ENCODE measurements around the gene ERBB3.

The ERBB3 gene

DNA sequence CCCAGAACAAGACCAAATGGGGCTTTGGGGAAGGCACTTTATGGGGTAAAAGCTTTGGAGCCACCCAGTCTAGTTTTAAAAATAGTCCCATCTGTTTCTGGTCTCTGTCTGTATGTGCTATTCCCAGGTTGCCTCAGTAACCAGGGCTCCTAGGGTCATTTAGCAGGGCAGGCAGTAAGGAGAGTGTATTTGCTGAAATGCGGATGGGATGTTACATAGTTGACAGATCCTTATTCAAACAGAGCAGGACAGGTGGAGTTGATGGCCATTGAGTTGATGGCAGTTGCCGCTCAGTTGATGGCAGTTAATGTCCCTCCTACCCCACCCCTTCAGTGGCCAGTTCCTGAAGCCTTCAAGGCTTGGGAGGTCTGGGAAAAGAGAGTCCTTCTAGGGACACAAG is 42.7 kb downstream of the ERBB3 start:
- no peaks in the 10 kb centered on the region for H3K9me3 Mint-ChIP-seq
- peak overlapping the region in 1 of 2 donors; percentile 6 for H3K27ac Mint-ChIP-seq
- H3K27me3 Mint-ChIP-seq: no peaks in the 10 kb centered on the region
- DNase-seq (no peak), ATAC-seq (replicated peaks) (no peak)
- peaks cover 41 to 42% of the 10 kb centered on the region in 2 donors for H3K4me1 Mint-ChIP-seq (ENCODE audit: low read depth in 2 of 2)
- peaks cover 27% of the 10 kb centered on the region for H3K36me3 Mint-ChIP-seq (ENCODE audit: insufficient read depth)
- no peak overlapping the region for H3K4me3 Mint-ChIP-seq

GRCh38 chr12:56124133-56124532 is 44.2 kb downstream of the ERBB3 start:
- ATAC-seq (replicated peaks) (no peak), DNase-seq (no peak)
- Mint-ChIP-seq H3K4me1 (ENCODE audit: low read depth in 2 of 2) (peaks cover 38 to 39% of the 10 kb centered on the region in 2 donors), H3K27ac (peak overlapping the region; percentile 71 to 86), H3K4me3 (no peak overlapping the region), H3K36me3 (ENCODE audit: insufficient read depth) (peaks cover 30% of the 10 kb centered on the region), H3K27me3 (no peaks in the 10 kb centered on the region), H3K9me3 (no peaks in the 10 kb centered on the region)

GRCh38 chr12:56126732-56127239 is 46.8 kb downstream of the ERBB3 start:
- no peak for DNase-seq
- H3K27ac Mint-ChIP-seq: peak overlapping the region; percentile 97 to 98
- H3K9me3 Mint-ChIP-seq: no peaks in the 10 kb centered on the region

DNA sequence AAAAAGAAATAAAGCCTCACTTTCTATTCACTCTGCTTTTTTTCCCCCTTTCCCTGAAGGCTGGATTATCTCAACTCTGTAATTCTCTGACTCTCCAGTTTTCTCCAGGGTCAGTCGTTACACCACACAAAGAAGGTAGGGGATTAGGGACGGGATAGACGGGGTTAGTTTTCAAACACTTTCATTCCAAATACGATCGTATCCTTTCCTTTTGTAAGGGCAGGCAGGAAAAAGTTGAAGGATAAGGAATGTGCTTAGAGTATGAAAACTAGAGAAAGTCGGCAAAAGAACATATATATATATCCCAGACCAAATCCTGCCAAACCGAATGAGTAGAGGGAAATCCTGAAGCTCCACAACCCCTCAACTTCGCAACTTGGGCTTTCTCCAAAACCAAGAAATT is 47.5 kb downstream of the ERBB3 start:
- ATAC-seq (replicated peaks) (no peak), DNase-seq (no peak)
- H3K27me3 Mint-ChIP-seq: no peaks in the 10 kb centered on the region

More at GRCh38 chr12:56126732-56127239, 46.8 kb downstream of the ERBB3 start:
- Mint-ChIP-seq H3K4me3 (peak overlapping the region; percentile 98 to 99), H3K4me1 (ENCODE audit: low read depth in 2 of 2) (peaks cover 52 to 53% of the 10 kb centered on the region in 2 donors), H3K36me3 (ENCODE audit: insufficient read depth) (peaks cover 51% of the 10 kb centered on the region), H3K27me3 (no peaks in the 10 kb centered on the region)
- ATAC-seq (replicated peaks): no peak

GRCh38 chr12:56127888-56128669 is 48.1 kb downstream of the ERBB3 start, which contains the start of gene ESYT1:
Gene ESYT1, plus strand, starts transcription at chr12:56128267. Its CDS starts 53 bp downstream, at chr12:56128320.
- DNase-seq (peak; percentile 94 to 97 (median 95)), ATAC-seq (replicated peaks) (peak; percentile 84)
- H3K27ac Mint-ChIP-seq: peak within 1 kb of the TSS; percentile 97 to 98
- H3K4me3 Mint-ChIP-seq: peak within 1 kb of the TSS; percentile 98 to 99
- peaks cover 52 to 60% of the 10 kb centered on the region in 2 donors for H3K4me1 Mint-ChIP-seq (ENCODE audit: low read depth in 2 of 2)
- no peaks in the 10 kb centered on the region for H3K27me3 Mint-ChIP-seq
- no peaks in the 10 kb centered on the region for H3K9me3 Mint-ChIP-seq
- H3K36me3 Mint-ChIP-seq (ENCODE audit: insufficient read depth): peaks cover 55% of the 10 kb centered on the region

More for the DNA sequence above, 47.5 kb downstream of the ERBB3 start:
- Mint-ChIP-seq H3K4me1 (ENCODE audit: low read depth in 2 of 2) (peaks cover 52 to 59% of the 10 kb centered on the region in 2 donors), H3K36me3 (ENCODE audit: insufficient read depth) (peaks cover 53% of the 10 kb centered on the region), H3K27ac (peak overlapping the region; percentile 97 to 98), H3K9me3 (no peaks in the 10 kb centered on the region), H3K4me3 (peak overlapping the region; percentile 98 to 99)

- ATAC-seq (replicated peaks) (no peak), DNase-seq (peak in 1 of 3 experiments; percentile 35)
- H3K9me3 Mint-ChIP-seq: no peaks in the 10 kb centered on the region
- H3K4me3 Mint-ChIP-seq: peak overlapping the region; percentile 98 to 99
- H3K27me3 Mint-ChIP-seq: no peaks in the 10 kb centered on the region
- H3K4me1 Mint-ChIP-seq (ENCODE audit: low read depth in 2 of 2): peaks cover 50 to 59% of the 10 kb centered on the region in 2 donors
- peaks cover 57% of the 10 kb centered on the region for H3K36me3 Mint-ChIP-seq (ENCODE audit: insufficient read depth)
- peak overlapping the region; percentile 97 to 98 for H3K27ac Mint-ChIP-seq
Observed at GRCh38 chr12:56128670-56129205, 48.8 kb downstream of the ERBB3 start.

- peaks cover 64% of the 10 kb centered on the region for H3K36me3 Mint-ChIP-seq (ENCODE audit: insufficient read depth)
- H3K27ac Mint-ChIP-seq: peak overlapping the region; percentile 97 to 98
- no peaks in the 10 kb centered on the region for H3K27me3 Mint-ChIP-seq
- H3K9me3 Mint-ChIP-seq: no peaks in the 10 kb centered on the region
- peaks cover 44 to 55% of the 10 kb centered on the region in 2 donors for H3K4me1 Mint-ChIP-seq (ENCODE audit: low read depth in 2 of 2)
- peak; percentile 53 for ATAC-seq (replicated peaks)
- peak overlapping the region; percentile 98 to 99 for H3K4me3 Mint-ChIP-seq
- DNase-seq: peak; percentile 71 to 77 (median 77)
Observed at GRCh38 chr12:56129206-56129941, 49.4 kb downstream of the ERBB3 start.

- ATAC-seq (replicated peaks): no peak
- Mint-ChIP-seq H3K36me3 (ENCODE audit: insufficient read depth) (peaks cover 70% of the 10 kb centered on the region), H3K4me1 (ENCODE audit: low read depth in 2 of 2) (peaks cover 44 to 55% of the 10 kb centered on the region in 2 donors), H3K4me3 (peak overlapping the region; percentile 98 to 99), H3K27me3 (no peaks in the 10 kb centered on the region), H3K9me3 (no peaks in the 10 kb centered on the region), H3K27ac (peak overlapping the region; percentile 97 to 98)
- no peak for DNase-seq
Observed at GRCh38 chr12:56129942-56130495, 50.1 kb downstream of the ERBB3 start.

DNA sequence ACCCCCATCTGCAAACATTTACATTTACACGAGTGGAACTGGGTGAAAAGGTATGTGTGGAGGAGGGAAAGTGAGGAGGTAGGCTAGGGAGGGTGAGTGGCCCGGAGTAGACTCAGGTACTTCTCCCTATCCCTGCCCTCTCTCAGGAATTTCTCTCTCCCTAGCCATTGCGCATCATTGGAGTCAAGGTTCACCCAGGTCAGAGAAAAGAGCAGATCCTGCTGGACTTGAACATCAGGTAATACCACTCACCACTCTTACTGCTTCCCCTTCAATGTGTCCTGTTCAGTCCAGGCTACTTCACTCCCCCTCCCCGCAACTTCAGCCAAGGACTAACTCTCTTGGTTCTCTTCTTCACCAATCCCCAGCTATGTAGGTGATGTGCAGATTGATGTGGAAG is 50.9 kb downstream of the ERBB3 start:
- Mint-ChIP-seq H3K27ac (peak overlapping the region; percentile 97 to 98), H3K9me3 (no peaks in the 10 kb centered on the region), H3K36me3 (ENCODE audit: insufficient read depth) (peaks cover 79% of the 10 kb centered on the region), H3K4me3 (peak overlapping the region; percentile 98 to 99), H3K27me3 (no peaks in the 10 kb centered on the region), H3K4me1 (ENCODE audit: low read depth in 2 of 2) (peaks cover 44 to 55% of the 10 kb centered on the region in 2 donors)
- DNase-seq (no peak), ATAC-seq (replicated peaks) (no peak)

DNA sequence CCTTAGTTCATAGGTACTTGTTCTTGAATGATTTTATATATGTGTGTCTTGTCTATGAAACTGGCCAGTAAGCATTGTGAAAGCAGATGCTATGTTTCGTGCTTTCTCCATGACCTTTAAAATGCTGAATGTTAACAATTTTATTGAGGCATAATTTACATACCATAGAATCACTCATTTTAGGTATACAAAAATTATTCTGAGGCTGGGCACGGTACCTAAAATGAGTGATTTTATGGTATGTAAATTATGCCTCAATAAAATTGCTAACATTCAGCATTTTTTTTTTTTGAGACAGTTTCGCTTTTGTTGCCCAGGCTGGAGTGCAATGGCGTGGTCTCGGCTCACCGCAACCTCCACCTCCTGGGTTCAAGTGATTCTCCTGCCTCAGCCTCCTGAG is 54.9 kb downstream of the ERBB3 start:
- peaks cover 94% of the 10 kb centered on the region for H3K36me3 Mint-ChIP-seq (ENCODE audit: insufficient read depth)
- DNase-seq: no peak
- no peak for ATAC-seq (replicated peaks)
- H3K9me3 Mint-ChIP-seq: no peaks in the 10 kb centered on the region
- peak overlapping the region in 1 of 2 donors; percentile 49 for H3K27ac Mint-ChIP-seq
- H3K4me3 Mint-ChIP-seq: no peak overlapping the region
- H3K4me1 Mint-ChIP-seq (ENCODE audit: low read depth in 2 of 2): peaks cover 28 to 29% of the 10 kb centered on the region in 2 donors
- H3K27me3 Mint-ChIP-seq: no peaks in the 10 kb centered on the region

DNA sequence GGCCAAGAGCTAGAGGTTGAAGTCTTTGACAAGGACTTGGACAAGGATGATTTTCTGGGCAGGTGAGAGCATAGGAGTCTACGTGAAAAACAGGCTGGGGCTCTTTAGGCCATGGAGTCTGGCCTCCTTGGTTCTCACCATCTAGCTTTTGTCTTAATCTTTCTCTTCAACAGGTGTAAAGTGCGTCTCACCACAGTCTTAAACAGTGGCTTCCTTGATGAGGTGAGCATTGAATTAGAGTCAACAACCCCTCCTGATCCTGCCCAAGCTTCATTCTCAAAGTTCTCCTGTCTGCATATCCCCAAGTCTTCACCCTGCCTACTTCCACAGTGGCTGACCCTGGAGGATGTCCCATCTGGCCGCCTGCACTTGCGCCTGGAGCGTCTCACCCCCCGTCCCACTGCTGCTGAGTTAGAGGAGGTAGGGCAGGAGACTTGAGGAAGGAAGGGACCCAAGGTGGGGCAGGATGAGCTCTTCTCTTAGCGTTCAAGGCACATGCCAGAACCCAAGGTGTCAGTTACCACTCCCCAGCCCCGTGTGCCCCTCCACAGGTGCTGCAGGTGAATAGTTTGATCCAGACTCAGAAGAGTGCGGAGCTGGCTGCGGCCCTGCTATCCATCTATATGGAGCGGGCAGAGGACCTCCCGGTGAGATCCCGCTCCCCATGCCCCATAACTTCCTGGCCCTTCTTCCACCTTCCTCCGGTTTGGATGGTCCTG is 58.0 kb downstream of the ERBB3 start:
- Mint-ChIP-seq H3K27ac (peak overlapping the region; percentile 13 to 67), H3K4me3 (no peak overlapping the region), H3K9me3 (no peaks in the 10 kb centered on the region), H3K4me1 (ENCODE audit: low read depth in 2 of 2) (peaks cover 22 to 30% of the 10 kb centered on the region in 2 donors), H3K36me3 (ENCODE audit: insufficient read depth) (peaks cover 100% of the 10 kb centered on the region), H3K27me3 (no peaks in the 10 kb centered on the region)
- no peak for DNase-seq
- no peak for ATAC-seq (replicated peaks)

DNA sequence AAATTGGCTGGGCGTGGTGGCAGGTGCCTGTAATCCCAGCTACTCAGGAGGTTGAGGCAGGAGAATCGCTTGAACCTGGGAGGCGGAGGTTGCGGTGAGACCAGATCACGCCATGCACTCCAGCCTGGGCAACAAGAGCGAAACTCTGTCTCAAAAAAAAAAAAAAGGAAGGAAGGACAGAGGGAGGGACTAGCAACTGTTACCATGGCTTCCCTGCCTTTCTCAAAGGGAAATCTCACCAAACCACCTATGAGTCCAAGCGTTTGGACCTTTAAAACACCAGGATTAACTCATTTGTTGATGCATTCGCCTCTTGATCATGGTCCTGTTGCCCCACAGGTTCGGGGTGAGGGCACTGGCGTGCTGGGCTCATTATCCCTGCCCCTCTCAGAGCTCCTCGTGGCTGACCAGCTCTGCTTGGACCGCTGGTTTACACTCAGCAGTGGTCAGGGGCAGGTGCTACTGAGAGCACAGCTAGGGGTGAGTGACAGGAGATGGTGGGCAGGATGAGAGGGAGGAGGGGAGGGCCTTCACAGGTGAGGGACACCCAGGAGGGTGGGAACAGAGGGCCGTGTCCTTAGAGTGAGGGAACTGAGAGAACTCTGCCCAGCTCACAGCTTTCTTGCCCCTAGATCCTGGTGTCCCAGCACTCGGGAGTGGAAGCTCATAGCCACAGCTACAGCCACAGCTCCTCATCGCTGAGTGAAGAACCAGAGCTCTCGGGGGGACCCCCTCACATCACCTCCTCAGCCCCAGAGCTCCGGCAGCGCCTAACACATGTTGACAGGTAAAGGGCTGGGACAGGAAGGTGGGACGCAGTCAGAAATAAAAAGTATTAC is 62.2 kb downstream of the ERBB3 start:
- no peak for ATAC-seq (replicated peaks)
- H3K36me3 Mint-ChIP-seq (ENCODE audit: insufficient read depth): peaks cover 80% of the 10 kb centered on the region
- H3K4me1 Mint-ChIP-seq (ENCODE audit: low read depth in 2 of 2): peaks cover 23 to 29% of the 10 kb centered on the region in 2 donors

More for the DNA sequence above, 62.2 kb downstream of the ERBB3 start:
- no peak for DNase-seq
- H3K9me3 Mint-ChIP-seq: no peaks in the 10 kb centered on the region
- H3K27me3 Mint-ChIP-seq: no peaks in the 10 kb centered on the region
- H3K4me3 Mint-ChIP-seq: no peak overlapping the region
- H3K27ac Mint-ChIP-seq: peak overlapping the region; percentile 67 to 84

Measured in effector memory CD8-positive, alpha-beta T cell (primary cell).